HPDE6-E6E7 (cell line): ENCODE measurements around the gene KNCN.

Experiments
- DNase-seq: peaks from one replicate; pipeline ENCODE4 v3.0.0; 2011; ENCODE audit warnings: missing footprints; ENCODE audit errors: extremely low spot score

Gene KNCN

DNA sequence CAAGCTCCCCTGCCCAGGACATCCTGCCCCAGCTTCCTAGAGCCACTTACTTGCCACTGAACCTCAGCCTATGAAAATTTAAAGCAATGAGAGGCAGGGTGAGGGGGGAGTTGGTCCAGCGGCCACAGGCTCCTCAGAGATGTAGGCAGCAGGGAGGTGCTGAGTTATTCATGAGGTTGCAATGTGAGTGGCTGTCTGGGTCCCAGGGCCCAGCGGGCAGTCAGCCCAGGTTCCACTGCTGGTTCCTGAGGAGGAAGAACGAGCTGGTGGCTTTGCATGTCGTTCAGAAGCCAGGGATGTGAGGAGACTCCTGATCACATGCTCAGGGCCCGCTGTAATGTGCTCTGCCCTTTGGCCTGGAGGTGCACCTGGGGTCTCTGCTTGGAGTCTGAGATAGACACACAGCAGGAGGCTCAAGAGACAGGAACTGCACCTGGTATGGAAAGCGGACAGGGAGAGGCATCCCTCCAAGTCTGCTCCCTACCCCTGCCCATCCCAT lies at the start of gene KNCN:
Gene KNCN (minus strand): TSS at position 51 of the 499 bp plus-strand sequence. CDS start 432 bp downstream, outside the sequence.
- DNase-seq, result no peak

DNA sequence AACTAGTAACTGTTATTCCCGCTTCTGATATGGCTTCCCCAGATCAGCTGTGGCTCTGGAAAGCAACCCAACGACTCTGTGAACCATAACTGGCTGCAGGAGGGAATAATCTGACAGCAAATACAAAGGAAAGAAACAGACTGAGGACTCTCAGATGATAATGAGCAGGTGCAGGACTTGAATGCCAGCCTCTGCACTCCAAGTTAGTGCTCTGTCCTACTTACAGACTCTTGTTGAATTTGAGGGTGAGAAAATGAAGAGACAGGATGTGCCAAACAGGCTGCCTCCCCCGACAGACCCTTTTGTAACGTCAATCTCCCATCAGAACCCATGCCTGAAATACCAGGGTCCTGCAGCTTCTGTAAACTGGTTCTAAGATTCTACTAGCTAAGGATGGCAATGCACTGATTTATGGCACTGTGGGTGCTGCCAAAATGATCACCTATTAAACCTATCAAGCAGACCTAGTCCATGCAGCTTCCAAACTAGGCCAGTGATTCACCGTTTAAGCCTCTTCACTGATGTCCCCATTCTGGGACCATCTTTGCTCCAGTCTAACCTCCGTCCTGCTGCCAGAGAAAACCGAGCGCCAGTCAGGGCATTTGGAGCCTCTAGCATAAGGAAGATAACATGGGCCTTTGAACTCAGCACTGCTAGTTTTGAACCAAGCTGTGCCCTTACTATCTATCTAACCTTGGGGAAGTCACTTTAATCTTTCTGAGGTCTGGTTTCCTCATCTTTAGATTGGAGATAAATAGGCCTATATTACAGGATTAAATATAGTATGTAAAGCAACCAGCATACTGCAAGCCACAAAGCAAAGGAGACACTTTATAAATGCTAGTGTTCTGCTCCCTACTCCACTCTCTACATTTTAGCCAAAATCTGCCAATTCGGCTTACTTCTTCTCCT lies 47.9 kb upstream of the KNCN start:
- DNase-seq, result no peak

DNA sequence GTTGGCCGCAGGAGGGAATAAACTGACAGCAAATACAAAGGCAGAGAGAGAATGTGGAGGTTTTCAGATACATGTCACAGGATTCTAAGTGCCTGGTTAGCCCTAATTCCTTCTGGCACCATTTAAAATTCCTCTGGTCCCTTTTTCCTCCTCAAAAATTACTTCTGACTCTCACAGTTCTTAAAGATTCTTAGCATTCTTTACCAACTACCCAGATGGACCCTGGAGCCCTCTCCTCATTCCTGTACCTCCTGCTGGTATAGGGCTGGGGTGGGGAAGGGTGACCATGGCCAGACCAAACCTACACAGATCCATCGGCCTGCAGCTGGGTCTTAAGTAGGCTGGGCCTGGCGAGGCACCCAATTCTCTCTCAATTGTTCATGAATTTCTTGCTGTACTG lies 45.4 kb upstream of the KNCN start:
- DNase-seq, result no peak

DNA sequence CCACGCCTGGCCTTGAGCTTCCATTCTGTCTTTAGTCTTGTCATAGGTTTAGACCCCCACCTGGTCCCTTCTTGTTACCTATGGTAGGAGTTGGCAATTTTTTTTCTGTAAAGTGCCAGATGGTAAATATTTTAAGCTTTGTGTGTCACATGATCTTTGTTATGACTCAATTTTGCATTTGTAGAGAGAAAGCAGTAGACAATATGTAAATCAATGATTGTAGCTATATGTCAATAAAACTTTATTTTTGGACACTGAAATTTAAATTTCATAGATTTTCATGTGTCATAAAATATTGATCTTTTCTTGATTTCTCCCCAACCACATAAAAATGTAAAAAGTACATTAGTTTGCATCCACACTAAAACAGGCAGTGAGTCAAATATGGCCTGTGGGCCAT lies 44.6 kb upstream of the KNCN start:
- DNase-seq, result no peak

DNA sequence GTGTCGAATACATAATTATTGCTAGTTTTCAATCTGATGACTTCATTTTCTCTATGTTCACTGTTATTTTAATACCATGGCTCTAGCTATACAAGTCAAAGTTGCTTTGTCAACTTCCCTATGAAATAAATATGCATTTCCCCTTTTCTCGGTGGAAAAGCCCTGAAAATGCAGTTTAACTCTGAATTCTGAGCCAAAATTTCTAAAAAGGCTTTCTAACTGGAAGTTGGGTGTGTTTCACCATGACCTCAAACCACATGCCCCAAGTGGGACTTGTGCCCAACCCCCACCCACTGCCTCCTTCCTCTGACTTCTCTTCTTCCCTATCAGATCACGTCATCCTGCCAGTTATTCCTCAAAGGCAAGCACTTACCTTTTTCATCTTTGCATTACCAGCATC lies 43.7 kb upstream of the KNCN start:
- no peak for DNase-seq

DNA sequence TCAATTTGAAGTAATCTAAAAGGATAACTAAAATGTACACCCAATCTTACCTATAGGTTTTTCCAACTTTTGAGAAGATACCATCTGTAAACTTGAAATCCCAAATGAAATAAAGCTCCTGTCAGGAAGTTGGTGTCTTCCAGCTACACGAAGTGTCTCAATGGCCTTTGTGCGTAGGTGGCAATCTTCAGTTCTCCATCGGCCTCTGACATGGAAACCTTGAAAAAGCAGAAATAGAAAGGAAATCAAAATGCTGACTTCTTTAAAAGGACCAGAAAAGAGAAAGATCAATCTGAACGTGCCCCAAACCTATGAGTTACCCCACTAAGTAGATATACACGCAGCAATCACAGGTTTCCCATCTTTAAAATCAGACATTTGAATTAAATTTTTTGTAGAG lies 42.6 kb upstream of the KNCN start:
- DNase-seq, result no peak

DNA sequence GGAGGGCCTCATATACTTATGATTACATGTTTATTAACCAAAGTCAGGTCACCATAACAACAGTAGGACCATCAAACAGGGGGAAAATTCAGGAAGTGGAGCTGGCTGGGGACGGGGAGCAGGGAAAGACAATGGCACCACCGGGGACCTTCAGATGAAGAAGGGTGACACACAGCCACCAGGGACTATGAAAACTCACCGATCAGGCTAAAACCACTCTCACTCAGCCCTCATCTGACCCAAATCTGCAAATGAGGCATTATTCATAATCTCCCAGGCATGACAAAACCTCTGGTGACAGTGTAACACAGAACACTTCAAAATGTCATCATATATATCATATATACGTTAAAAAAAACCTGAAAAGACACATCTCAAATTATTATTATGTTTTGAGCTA lies 41.4 kb upstream of the KNCN start:
- DNase-seq, result no peak

DNA sequence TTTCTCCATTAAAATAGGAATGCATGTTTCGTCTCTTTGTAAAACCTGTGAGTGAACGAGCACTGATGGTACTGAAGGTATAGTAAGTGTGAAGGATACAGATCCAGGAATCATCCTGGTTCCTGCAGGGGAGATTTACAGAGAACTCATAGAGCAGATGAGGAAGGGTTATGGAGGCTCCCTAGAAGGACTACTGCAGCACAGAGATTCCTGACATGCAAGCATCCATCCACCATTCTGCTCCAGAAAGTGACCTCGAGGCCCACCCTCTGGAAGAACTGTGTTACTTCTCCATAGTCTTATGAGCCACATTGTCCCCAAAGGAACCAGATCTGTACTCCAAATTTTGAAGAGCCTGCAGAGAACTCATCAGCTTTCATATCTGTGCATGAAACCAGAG lies 38.1 kb upstream of the KNCN start:
- DNase-seq, result no peak

DNA sequence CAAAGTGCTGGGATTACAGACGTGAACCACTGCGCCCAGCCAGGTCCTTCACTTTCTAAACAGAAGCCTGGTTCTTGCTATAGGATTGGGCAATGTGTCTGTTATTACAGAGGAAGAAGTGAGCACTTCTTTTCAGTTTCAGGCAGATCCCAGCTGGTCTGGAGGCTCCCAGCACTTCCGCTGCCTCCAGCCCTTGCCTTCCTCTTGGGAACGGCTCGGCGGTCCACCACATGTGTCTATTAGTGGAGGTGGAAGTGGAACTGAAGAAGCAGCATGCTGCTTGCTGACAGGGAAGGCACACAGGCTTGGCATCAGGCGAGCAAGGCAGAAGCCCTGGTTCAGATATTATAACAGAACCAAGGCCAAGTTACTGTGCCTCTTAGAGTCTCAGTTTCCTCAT lies 35.6 kb upstream of the KNCN start:
- no peak for DNase-seq

DNA sequence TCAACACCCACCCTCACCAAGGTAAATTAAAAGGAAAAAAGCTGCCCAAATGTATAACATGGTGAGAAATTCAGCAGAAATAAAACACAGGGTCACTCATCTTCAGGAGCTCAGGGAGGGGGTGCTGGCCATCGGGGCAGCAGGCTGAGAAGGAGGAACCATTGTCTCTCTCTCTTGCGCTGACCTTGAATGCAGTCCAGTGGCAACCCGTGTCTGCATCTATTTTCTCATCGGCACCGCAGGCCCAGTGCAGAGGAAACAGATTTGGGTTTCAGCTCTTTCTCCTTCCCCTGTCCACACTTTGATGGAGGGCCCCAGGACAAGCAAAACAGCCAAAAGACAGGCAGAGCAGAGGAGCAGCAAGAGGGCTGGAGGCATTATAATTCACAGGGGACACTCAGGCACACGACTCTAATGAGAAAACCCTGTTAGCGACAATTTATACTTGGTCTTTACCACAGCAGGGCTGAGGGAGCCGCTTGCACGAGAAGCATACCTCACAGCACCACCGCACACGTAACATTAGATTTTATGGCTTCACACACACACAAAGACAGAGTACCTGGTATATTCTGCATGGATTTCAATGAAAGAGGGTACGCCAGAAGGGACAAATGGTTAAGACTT lies 34.0 kb upstream of the KNCN start:
- DNase-seq, result no peak

DNA sequence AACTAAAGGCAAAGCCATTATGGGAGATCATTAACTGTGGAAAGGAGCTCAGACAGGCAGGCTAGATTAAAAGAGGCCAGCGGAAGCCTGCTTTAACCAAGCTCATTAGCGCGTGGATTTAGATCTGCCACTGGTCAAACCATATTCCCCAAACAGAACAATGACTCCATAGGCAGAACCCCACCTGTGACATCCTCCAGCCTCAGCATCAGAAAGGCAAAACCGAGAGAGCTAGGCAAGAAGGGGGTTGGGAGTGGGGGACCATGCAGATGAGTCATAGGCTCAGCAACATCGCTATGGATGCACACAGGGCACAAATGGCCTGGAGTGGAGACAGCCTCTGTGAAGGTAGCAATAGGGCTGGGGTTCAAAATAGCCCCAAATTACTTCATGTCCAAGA lies 32.0 kb upstream of the KNCN start:
- DNase-seq, result no peak

DNA sequence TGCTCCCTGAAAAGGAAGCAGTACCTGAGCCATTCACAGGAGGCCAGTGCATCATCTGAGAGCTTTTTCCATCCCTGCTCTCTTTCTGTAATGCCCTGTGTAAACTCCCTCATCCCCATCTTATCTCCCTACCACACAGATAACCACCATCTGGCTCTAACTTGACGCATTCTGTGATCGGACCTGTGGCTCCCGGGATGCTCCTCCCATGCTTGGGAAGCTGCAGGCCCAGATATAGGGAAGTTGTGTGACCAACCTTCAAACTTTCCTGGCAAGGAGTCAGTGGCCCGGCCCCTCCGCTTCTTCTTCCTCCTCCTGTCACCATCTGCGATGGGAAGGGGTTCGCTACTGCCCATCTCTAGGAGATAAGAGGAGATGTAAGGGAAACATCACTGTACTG lies 31.5 kb upstream of the KNCN start:
- no peak for DNase-seq

DNA sequence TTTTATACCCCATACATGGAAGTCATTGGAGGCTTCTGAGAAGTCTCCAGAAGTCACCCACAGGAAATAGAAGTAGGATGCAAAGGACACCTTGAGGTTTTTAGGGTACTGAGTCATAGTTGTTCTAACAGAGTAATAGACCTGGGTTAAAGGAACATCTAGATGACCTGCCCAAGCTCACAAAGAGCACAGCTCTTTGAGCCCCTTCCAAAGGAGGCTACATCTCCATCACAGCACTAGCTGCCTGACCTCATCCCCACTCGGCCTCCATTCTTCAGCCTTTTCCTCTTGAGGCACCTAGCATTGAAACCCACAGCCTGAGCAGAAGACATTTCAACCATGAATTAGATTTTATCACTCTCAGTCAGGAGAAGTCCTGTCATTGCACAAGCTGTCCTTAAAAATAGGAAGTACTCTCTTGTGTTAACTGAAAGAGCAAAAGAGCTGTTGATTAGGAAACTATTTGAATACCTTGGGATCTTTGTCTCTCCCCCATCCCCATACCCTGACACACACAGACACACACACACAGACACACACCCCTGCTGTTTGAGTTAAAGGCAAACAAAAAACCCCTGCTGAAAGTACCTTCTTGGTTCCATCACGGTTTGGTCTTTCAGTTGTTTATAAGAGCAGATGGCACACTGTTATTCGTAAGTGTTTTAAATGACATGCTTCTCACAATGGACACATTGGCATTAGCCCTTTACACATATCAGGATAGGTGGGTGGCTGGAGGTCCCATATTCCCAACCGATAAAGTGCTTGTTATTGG lies 30.4 kb upstream of the KNCN start:
- no peak for DNase-seq

DNA sequence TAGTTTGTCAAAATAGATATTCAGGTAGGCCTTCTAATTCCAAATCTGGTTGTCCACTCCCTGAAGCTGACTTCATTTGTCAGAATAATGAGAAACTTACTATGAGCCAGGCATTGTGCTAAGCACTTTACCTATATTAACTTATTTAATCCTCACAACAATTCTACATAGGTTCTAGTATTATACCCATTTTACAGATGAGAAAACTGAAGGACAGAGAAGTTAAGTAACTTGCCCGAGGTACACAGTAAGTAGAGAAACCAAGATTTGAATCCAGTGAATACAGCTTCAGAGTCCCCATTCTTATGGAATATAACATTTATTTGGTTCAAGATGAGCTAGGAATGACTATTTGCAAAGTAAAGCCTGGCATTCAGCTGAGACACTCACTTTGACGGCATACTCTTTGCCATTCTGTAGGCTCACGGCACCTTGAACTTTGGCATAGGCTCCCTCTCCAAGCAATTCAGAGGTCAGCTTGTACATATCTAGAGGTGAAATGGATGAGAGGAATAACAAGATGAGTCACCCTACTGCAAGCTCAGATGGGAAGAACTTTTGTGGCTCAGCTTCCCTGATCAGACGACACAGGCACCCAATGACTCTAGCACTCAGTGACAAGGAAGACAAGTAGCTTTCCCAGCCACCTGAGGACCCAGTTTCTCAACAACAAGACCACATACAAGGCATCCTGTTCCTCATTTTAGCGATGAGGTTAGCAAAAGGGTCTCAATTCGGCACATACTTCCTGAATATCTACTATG lies 28.9 kb upstream of the KNCN start:
- DNase-seq, result no peak

DNA sequence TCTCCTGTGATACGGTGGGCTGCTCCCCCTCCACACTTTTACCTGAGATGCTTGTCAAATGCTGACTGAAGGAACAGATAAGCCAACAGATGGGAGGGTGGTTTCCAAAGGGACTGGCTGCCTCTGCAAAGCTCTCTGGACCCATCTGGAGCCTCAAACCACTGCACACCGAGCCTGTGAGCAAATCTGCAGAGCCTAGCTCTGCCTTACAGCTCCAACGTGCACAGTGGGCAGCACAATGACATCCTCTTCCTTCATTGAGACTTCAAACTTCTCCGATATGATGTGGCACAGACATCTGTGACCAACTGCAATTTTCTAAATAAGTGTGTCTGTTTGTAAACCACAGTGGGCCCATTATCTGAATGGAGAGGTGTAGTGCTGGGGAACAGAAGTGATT lies 26.2 kb upstream of the KNCN start:
- DNase-seq, result no peak

DNA sequence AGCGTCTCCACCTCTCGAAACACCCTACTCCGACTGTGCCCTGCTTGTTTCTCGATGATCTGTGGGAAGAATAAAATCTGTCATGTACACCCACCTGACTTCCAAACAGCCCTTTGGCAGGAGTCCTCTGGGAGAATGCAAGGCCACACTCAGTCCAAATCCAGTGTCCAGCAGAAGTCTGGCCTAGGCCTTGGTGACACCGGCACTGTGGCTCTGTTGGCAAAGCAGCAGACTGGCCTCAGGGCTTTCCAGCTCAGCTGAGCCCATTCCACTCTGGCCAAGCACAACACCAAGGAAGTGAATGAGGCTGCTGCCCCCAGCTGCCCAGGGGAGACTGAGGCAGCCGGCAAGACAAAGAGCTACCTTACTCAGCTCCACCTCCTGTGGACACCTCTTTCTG lies 25.1 kb upstream of the KNCN start:
- DNase-seq, result no peak

DNA sequence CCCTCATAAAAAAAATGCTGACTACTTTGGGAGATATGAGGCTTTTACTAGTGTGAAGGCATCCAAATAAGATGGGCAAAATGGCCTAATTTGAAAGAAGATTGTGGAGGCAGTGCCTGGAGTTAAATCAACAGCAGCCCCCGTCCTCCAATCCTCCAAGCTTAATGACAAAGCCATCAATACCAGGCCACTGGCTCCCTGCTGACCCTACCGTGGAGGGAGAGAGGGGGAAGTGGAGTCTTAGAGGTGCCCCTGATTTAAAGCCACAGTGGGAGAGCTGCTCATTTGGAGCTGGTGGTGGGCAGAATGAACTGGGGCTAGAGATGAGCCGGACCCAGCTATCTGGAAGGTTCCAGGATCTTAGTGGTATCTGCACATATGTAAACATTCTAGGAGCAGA lies 24.3 kb upstream of the KNCN start:
- DNase-seq, result no peak

DNA sequence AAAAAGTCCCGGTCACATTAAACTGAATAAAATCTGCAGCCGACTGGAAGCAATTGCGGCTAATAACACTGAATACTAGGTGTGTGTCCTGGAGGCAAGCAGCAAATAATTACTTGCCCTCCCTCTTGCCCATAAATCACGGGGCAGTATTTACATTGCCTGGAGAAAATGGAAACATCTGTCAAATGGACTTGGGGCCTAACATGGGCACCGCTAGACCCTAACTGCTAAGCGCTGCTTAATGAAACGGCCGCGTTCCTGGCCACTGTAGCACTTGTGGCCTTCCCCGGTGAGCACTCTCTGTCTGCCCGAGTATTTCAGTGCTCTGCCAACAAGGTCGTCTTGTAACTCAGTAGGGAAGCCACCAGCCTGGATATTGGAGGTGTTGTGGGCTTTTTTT lies 23.9 kb upstream of the KNCN start:
- no peak for DNase-seq

DNA sequence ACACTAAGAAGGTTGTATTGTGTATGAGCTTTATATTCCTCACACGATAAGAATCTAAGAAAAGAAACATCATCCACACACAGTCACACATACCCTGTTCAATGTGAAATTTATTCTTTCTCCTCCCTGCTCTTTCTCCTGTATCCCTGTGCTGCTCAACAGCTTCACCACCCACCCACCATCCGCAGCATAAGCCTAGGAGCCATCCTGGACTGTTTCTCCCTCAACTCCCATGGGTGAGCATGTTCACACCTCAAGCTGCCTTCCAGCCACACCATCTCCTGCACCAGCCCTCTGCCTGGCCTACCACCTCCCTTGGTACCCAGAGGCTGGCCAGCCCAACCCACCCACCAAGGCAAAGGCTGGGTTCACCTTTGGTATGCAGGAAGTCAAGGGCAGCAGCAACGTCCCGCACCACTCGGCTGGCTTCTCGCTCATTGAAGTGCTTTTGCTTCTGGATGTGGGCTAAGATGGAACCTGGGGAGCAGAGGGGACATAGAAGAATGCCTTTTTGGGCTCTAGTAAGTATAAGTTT lies 20.3 kb upstream of the KNCN start:
- no peak for DNase-seq

DNA sequence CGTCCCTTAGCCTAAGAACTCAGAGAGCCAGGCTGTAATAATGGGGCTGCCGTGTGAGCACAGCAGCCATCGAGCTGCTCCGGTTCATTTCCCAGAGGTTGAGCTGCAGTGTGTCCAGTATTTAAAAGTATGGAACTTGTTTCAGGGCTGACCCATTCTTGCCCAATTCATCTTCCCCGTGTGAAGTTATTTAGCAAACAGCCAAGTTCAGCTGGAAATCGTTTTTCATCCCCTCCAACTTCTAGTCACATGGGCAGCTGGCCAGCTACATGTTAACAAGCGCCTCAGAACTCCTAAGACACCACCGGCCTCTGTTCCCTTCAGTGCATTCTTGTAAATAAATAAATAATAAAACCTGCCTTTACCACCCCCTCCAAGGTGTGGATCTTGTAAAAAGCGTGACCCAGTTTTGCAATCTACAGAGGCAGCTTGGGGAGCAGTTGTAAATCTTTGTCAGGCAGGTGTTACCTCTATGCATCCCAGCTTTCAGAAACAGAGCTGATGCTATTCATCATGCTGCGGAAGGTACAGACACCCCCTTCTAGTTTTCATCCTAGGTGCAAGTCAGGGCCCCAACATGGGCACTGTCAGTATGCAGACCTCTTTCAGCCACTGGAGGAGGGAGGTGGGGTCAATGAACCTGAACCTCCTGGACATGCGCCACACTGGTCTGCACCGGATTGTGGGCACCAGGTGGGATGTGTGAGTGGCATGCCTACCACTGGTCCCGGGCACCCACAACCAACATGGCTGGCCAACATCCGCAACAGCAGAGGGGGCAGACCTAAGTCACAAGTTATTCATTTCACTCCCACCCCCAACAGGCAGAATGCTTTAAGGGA lies 18.7 kb upstream of the KNCN start:
- DNase-seq, result no peak

DNA sequence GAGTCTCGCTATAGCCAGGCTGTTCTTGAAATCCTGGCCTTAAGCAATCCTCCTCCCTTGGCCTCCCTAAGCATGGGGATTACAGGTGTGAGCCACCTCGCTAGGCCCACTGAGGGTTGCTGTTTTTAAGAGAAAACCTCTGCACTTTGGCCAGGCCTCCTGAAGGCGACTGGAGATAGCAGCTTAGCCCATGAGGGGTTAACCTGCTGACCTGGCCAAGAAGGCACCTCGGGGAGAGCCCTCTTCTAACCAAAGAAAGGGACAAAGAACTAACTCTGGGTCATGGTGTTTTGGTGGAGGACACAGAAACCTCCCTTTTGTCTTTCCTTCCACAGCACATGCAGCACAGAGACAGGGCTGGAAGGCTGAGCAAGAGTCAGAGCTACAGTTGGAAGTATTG lies 17.7 kb upstream of the KNCN start:
- no peak for DNase-seq
